ENCODE results near the gene COL23A1.

COL23A1 gene

DNA sequence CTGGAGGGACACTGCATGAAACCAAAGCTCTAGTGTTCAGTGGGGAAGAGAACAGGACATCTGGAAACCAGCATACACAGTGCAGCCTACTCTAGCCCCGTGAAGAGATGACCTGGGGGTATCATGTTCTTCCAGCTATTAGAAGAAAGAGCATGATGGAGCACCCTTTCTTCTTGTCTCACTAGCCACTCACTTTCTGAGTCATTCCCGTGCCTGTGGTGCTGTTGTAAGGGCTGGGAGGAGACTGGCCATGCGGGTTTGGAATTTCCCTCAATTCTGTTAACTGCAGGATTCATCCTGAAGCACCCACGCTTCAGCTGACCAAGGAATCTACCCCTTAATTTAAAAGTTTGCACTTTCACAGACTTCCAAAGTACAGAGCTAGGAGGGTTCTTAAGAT lies 137.0 kb downstream of the COL23A1 start:
- DNase-seq: no peak

DNA sequence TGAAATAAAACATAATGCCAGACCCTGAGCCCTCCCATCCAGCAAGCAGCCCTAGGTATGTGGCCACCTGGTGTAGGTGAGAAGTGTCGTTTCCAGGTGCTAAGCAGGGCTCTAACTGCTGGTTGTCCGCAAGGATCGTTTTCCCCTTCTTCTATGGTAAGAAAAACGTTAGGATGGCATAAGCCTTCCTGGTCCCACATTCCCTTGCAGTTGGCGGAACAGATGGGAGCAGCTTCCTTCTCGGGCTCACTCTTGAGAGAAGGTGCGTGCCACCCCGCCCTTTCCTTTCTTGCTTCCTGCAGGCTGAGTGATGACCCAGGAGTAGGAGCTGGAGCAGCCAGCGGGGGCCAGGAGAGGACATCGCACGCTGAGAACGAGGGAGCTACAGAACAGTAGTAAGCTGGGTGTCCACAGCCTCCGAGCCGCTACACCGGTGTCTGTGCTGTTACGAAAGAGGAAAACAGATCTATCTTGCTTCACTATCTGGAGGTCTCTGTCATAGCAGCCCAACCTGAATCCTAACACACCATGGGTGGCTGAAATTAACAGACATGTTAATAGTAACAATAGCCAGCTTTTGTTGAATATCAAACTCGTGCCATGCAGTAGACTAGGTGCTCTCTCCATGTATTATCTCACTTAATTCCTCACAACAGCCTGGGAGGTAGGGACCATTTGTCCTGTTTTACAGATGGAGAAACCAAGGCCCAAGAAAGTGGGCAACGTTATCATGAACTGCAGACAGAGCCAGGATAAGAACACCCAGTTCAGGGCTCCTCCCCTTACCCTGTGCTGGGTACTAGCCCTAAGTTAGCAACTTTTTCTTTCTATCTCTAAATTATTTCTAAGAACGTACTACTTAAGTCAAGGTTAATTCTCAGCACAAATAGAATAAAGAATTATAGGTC lies 139.8 kb downstream of the COL23A1 start:
- no peak for DNase-seq

DNA sequence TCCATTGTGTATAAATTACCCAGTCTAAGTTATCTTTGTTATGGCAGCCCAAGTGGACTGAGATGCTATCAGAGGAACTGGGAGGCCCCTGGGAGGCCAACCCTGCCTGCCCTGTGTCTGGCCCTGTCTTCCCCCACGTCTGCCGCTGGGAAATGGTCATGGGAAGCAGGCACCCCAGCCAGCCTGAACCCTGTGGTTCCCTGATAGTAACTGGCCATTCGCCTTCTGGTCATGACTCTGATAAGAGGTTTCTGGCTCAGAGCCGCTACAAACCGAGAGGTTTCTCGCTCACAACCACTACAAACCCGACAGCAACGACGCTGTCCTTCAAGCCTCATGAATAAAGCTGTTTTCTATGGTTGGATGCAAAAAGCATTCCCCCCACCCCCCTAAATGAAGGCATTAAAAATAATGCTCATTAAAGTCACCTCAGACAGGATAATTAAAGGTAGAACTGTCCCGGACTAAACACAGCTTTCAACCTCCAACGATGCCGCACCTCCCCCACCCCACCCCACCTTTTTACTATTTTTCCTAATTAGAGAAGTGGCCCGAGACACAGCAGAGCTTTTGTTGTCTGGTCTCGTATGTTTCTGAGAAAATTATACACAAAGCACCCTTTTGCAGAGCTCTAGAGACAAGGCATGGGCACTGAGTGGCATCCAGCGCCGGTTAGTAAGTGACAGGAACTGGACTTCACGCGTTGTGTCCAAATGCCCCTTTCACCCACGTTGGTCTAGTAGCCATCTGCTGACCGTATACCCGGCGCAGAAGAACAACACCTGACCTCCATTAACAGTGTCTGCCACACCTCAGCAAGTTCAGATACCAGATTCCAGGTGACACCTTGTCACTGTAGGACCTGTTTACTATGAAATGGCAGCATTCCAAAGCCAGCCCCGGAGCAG lies 140.8 kb downstream of the COL23A1 start:
- no peak for DNase-seq

DNA sequence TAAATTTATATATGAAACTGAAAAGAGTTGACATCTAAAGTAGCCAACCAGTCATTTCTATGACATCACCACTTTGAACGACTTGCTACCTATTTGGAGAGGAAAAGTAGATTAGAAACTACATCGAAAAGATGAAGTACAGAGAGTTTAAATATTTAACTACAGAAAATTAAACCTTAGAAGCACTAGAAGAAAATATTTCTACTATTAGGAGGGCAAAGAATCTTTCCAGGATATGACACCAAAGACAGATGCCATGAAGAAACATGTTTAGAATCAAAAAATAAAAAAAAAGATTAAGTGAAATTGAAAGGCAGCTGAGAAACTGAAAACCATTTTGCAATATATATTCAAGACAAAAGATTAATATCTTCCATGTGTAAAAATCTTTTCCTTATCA lies 144.7 kb downstream of the COL23A1 start:
- DNase-seq: no peak

DNA sequence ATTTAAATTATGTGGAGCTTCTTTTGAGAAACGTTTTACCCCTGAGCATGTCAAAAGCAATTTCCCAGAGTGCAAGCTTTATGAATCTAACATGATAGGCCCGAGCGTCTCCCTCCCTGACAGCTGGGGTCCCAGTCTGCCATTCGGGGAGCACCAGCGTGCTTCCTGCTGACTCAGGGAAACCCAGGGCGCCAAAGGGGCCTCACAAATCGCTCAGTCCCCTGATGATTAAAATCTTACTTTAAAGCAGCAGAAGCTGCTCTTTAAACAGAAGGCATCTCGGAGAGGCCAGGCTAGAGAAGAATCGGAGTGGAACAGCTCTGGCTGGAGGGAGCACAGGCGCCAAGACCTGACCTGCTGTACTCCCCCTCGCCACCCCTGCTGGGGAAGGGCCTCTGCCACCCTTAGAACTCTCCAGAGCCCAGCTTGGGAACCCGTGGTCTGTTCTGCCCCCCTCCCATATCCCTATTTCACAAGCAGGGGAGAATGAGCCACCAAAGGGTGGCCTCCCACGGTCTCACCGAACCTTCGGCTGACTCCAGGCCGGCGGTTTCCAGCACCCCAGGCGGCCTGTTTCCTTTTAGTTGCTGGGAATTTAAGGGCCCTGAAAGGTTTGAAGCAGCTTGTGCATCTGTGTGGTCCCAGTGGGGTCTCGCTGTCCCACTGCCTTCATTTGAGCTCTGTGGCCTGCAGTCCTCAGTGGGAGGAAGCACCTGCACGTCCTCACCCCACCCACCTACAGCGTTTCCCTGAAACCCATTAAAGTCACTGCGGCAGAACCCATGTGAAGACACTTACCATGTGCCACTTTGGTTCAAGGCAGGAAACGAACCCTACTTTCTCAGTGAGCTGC lies 147.6 kb downstream of the COL23A1 start:
- no peak for DNase-seq

DNA sequence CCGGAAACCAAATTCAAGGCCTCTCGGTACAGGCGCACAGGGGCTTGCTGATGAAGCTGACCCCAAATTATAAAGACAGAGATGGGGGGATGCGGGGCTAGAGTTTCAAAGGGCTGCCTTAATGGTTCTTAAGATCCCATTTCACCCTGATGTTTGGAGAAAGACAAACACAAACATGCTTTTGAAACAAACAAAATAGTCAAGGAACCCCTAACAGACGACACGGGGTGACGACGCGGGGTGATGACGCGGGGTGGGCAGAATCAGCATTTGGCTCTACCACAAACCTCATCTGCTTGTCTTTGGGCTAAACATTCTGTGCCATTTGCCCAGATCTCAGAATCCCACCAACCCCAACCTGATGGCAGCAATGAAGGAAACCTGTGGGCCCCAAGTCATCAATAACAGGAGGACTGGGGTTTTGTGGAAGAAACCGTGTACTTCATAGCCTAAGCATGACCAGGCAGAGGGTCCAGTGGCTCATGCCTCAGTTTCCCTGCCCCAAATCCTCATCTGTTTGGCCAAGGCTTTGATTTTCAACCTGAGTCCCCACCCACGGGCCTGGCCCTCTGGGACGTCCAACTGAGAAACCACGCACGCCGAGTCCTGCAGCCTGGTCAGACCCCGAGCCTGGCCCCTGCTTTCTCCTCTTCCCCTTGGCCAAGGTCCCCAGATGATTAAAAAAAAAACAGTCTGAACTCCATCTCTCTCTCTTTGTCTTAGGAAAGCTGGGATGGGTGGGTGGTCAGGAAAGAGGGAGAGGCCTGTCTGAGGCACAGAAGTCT lies 148.5 kb downstream of the COL23A1 start:
- DNase-seq: no peak

DNA sequence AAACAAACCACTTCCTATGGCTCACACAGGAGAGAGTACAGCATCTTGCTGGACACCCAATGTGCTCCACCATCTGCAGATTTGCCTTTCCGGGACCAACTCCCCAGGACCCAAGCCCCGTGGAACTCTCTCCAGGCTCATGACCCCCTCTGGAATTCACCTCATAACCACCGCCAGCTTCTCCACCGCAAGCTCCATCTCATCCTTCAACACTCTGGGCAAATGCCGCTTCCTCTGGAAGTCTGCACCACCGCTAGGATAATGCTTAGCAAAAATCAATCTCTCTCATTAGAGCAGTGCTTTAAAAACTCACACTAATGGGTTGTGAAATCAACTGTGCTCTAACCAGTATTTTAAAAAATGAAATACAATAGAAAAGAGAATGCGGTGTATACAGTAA lies 150.0 kb downstream of the COL23A1 start:
- no peak for DNase-seq

DNA sequence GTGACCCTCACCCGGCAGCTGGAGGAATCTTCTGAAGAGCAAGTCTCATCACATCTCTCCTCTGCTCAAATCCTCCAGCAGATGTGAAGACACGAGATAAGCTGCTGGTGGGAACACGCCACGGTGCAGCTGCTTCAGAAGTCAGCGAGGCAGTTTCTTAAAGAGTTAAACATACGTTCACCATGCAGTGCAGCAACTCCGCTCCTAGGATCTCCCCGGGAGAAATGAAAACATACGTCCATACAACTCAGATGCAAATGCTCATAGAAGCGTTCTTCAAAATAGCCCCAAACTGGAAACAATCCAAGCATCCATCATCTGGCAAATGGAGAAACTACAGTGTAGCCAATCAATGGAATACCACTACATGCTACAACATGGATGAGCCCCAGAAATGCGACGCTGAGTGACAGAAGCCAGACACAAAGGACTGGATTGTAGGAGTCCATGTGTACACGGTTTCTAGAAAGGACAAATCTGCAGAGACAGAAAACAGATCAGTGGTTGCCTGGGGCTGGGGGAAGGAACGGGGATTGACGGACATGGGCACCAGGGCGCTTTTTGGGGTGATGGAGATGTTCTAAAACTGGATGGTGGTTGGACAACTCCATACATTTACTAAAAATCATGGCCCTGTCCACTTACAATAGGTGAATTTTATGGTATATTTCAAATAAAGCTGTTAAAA lies 150.6 kb downstream of the COL23A1 start:
- DNase-seq: no peak

DNA sequence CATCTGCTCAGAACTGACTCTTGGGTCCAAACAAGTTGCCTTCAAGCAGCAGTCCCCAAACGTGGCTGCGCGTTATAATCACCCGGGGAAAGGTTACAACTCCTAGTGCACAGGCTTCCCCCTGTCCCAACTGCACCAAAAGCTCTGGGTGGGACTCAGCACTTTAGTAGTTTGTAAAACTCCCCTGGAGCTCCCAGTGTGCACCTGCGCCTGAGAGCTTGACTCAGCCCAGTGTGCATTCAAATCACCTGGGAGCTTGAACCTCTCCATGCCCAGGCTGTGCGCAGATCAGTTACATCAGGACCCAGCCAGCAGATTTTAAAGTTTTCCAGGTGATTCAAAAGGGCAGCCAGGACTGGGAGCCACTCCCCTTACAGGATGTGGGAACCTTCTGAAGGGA lies 151.4 kb downstream of the COL23A1 start:
- no peak for DNase-seq

DNA sequence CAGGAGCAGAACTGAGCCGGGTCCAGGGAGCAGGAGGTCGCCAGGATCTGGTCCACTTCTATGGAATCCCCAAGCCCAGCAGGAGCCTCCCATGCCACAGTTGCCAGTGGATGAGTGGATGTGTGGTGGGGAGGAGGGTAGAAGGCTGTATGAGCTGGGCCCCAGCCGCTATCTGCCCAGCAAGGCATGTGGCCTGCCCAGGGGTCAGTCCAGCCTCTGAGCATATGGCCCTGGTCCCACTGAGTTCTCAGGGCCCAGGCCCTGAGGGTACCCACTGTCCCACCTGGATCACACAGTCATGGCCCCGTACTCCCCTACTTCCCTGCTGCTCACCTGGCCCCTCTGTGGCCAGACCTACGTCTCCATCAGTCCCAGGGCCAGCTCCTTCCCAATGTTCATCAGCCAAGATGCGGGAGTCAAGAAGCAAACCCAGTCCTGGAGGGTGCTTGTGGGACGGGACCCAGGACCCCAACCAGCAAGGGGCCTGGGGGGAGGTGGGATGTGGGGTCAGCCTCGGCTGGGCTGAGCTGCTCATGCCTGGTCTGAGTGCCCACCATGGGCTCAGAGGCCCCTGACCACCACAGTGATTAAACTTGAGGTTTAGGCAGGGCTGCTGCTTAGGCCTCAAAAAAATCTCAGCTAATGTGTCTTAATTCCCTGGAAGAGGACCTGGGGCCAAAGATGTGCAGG lies 152.7 kb downstream of the COL23A1 start:
- DNase-seq: no peak

DNA sequence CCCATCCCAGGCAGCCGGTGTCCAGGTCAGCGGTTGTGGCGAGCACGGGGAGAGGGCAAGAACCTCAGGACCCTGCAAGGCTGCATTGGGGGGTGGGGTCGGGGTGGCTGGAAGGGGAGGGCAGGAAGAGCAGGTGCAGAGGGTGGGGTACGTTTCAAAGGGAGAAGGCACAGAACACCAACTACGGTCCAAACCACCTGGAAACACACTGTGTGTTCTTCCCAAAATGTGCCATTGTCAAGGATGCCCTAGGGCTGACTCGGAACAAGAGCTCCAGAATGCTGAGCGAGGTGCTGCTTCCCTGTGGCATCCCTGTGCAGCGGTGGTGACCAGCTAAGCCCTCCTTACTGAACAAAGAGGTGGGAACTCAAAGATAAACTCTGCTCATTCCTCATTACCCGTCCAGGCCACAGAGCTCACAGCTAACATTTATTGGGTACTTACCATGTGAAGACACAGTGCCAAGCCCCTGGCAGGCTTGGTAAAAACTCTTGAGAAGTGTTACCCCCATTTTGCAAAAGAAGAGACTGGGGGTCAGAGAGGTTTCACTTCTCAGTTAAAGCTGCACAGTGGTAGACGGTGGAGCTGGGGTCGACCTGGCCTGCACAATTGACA lies 153.8 kb downstream of the COL23A1 start:
- no peak for DNase-seq

DNA sequence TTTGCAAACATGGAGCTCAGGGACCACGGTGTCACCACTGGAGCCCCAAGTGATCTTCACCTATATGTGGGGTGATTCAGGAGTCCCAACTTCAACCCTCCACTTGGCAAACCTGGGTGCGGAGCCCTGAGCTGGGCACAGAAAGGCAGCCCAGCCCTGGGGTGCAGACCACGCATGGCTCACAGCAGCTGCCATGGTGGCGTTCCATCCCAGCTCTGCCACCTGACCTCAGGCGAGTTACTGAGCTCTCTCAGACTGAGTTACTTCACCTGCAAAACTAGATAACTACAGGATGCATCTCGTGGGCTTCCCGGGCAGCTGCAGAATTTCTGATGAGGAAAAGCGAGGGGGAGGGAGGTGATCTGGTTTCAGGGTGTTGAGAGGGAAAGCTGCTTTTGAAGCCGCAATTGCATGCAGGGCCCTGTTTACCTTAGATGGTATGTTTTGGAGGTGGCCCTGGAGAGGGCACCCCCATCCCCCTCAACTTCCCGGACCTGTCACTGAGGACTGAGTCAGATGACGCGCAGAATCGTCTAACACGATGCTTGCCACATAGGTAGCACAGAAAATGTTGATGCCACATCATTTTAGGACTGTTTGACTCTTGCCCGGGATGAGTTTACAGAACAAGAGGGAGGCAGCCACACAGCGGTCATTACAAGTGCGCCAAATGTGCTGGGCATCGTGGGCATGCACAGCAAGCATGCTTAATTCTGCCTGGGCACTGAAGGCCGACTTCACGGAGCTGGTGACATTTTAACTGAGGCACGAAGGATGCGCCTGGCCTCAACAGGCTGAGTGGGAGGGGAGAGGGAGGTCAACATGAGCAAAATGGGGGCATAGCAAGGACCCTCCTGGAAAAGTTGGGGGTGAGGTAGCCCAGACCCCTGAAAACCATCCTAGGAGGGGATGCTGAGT lies 154.6 kb downstream of the COL23A1 start:
- DNase-seq: no peak

DNA sequence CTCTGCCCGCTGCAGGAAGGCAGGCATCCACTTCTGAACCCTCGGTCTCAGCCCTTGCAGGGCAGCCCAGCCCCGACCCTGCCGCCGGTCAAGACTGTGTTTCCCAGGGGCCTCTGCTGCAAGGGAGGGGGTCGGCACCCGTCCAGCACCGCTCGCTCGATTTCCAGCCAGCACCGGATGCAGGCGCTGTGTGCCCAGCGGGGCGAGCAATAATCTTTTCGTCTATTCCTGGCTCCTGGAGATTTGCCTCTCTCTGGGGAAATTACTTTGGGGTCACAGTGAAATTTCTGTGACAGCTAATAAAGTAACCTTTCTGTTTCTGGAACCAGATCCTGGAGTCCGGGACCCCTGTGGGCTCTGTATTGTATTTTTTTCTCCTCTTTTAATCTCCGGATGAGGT lies 155.3 kb downstream of the COL23A1 start:
- no peak for DNase-seq

DNA sequence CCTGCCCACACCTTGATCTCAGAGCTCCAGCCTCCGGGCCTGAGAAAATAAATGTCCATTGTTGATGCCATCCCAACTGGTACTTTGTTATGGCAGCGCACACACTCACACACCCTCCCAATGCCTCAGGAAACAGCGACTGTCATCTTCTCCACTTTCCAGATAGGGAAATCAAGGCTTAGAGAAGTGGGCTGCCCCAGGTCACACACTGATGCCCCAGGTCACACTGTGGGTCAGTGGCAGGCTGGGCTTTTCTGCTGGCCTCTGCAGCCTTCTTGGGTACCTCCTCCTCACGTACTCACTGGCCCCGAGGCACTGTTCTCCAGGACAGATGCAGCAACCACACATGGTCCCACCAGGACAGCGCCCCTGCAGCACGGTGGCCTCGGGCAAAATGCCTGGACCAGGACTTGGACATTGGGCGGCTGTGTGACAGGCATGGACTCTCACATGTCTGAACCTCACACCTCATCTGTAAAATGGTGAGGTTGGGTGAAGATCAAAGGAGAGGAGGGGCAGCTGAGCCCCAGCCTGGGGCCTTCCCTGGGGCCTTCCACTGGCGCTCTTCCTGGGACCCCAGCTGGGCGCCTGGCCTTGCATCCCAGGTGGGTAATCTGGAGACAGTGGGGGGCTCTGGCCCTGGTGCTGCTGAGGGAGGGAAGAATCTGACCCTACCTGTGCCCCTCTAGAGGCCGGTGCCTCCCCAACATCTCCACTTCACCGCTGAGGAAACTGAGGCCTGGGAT lies 156.0 kb downstream of the COL23A1 start:
- DNase-seq: no peak

DNA sequence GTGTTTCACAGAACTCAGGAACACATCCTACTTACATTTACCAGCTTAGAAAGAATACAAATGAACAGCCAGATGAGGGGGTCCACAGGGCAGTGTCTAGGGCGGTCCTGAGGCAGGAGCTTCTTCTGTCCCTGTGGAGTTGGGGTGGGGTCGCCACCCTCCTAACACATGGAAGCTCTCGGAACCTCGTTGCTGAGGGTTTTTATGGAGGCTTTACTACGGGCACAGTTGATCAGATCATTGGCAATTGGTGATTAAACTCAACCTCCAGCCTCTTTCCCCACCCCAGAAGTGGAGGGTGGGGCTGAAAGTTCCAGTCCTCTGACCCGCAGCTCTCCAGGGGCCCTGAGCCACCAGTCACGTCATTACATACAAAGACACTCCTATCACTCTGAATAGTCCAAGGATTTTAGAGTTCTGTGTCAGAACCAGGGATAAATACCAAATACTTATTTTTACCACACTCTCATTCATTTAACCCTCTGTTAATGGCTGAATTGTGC lies 156.9 kb downstream of the COL23A1 start:
- no peak for DNase-seq

DNA sequence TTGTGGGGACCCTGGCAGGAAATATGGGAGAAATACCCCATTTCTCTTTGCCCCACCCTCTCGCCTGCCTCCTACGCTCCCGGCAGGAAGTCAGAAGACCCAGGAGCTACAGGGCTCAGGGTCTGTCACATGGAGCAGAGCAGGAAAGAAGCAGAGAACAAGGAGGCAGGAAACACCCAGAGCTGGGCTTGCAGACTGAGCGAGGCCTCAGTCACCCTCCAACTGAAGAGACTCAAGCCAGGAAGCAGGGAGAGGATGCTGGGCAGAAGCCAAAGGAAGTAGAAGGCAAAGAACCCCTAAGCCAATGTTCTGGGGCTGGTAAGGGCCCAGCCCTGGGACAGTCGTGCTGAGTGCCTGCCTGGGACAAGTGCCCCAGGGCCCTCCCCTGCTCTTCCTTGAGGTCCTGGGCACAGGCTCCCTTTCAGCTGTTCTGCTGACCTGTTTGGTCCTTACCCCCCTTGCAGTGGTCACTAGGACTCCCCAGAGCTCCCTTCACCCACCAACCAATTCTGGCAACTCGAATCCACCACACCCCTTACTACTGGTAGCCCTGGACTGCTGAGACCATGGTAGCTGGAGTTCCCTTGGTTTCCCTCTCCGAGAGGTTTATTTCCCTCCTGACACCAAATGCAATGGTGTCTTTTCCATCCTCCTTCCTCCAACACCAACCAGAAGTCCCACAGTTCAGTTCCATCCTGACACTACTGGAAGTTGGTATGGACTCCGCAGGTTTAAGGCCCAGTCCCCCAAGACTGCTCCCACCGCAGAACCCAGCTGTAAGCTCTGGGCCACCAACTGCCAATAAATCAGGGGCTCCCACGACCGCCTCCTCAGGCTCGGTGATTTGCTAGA lies 157.5 kb downstream of the COL23A1 start:
- no peak for DNase-seq

DNA sequence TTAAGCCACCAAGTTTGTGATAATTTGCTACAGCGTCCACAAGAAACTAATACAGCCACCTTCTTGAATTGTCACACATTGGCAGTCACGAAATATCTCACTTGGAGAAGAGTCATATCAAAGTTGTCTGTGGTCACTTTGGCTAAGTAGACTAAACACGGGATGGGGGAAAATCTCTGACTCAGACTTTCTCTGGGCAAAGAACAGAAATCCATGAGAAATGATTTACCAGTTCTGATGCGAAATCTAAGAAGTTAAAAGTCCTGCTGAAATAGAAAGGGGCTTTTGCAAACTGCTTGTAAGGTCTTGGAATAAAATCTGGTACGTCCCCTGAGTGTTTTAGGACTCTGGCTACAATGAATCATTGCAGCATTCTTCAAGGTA lies 158.4 kb downstream of the COL23A1 start:
- DNase-seq: no peak
